Measurements from ENCODE around the gene GSTO1.

DNA sequence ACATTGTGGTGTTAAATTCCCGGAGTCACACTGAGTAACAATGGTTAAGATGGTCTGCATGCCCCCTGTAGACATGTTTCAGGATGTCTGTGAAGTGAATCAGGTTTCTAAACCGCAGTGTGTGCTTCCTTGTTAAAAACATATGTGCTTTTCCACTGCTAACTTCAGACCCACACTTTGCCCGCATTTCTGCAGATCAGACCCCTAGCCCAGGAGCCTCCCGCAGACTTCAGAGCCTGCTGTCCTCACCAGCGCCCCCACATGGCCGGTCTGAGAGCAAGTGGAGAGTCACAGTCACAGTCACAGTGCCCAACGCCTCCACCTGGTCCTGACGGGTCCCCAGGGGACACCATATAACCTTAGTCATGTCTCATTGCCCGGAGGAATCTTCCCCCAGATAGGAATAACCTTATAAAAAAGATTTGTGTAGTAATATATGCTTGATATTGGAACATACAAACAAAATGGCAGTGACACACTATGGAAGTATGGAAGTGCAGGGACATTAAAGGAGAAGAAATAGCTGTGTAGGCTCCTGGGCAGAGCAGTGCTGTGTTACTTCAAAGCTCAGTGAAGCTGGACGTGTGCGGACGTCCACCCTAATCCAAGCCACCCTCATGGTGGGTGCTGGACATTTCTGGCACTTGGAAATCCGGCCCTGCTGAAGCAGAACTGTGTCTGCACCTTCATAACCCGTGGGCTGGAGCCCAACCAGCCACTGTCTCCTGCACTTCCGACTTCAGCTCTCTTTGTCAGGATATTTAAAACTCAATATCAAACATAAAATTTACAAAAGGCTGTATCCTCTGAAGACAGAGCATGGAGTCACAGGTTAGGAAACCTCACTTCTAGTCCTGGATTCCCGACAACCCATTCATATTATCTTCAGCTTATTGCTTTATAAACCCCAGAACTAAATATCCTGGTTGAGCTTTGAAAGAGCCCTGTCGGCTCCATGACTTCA is 43.3 kb downstream of the GSTO1 start:
- TF ChIP-seq POLR2AphosphoS5 (IDR thresholded peaks at IDR 0.05; ENCODE audit: low read depth, low read length) (no peak), POLR2A (IDR thresholded peaks at IDR 0.05; ENCODE audit: low read depth, low read length) (no peak)
